Loucy (cell line): Measurements from ENCODE around the gene MAD1L1.

Experiments used
- CTCF ChIP-seq: fragments of 200-600 bp; sonication (generic); conservative IDR thresholded peaks from 2 replicates; pipeline ENCODE4 v1.5.1; 2014; ENCODE audit warnings: mild to moderate bottlenecking, antibody characterized with exemption, low read length
- EZH2phosphoT487 ChIP-seq: fragments of 200-600 bp; IDR thresholded peaks from 2 replicates; pipeline ENCODE4 v1.6.1; 2018; ENCODE audit warnings: antibody characterized with exemption, mild to moderate bottlenecking, moderate library complexity, borderline replicate concordance

DNA sequence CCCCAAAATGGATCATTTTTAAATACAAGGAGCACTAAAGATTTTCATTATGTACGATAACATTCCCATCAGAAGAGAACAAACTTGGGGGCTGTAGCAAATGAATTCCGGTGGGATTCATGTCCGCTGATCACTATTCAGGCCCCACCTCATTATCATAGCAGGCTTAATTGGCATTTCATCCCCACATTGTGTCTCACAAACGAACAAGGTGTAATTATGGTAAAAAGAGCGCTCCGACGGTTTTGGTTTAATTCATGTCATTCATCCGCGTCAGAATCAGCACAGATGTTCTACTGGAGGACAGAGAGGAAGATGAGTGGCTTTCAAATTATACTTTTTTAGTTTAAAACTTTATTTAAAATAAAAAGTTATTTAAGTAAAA lies 124.7 kb downstream of the MAD1L1 start:
- no peak for TF ChIP-seq CTCF
- no peak for TF ChIP-seq EZH2phosphoT487
